T1000 (cell line): ENCODE data around the gene RSPH9.

Experiments used
- DNase-seq: peaks from one replicate; lab custom pipeline; 2025; ENCODE audit warnings: mixed read lengths; lab: John Stamatoyannopoulos, UW

The RSPH9 gene

DNA sequence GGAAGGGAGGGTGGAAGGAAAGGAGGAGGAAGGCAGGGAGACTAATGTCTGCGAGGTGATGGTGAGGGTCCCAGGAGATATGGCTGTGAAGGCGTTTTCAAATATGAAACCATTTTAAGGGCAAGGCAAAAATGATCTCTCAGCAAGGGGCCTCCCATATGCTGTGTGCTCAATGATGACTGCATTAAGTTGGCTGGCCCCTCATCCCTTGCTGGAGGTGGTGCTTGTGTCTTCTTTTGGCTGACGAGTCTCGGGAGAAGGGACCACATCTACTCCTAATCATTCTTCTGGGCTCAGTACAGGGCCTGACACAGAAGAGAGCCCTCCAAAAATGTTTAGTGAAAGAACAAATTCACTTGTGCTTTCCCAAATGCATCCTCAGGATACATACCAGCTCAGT is 65.7 kb downstream of the RSPH9 start:
- DNase-seq: no peak

DNA sequence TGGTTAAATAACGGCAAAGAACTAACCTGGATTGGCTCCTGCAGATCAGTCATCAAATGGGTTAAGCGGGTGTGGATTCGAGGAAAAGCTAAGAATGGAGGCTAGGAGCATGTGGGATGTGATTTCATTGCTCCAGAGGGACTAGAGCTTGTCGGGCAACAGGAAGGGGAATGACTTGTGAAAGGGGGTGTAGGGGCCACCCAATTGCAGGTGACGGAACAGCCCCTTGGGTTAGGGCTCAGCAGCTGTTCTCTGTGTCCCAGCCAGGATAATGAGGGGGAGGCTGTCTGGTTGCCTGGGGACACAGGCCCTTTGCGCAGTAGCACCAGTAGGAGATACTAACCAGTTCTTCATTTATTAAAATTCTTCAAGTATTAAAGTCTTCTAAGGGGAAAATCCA is 67.7 kb downstream of the RSPH9 start:
- no peak for DNase-seq

DNA sequence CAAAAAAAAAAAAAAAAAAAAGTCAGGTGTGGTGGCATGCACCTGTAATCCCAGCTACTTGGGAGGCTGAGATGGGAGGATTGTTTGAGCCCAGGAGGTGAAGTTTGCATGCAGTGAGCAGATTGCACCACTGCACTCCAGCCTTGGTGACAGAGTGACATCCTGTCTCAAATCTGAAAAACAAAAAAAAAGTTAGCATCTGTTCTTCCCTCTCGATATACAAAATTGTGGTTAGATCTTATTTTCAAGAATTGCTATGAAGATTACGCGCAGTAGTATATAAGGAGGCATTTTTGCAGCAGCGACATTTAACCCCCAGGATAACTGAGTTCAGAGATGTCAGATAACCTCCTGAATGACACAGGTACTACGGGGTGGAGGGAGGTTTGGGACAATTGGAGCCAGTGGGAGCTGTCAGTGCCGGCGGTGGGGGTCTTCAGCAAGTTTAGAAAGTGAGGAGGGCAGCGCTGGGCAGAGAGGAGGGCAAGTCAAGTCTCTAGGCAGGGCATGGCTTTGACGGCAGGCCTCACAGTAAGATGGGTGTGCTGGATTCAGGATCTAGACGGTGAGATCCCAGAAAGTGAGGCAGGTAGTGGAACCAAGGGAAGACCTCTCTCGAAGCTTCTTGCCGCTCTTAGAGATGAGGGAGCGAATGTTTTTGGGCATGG is 68.9 kb downstream of the RSPH9 start:
- no peak for DNase-seq

DNA sequence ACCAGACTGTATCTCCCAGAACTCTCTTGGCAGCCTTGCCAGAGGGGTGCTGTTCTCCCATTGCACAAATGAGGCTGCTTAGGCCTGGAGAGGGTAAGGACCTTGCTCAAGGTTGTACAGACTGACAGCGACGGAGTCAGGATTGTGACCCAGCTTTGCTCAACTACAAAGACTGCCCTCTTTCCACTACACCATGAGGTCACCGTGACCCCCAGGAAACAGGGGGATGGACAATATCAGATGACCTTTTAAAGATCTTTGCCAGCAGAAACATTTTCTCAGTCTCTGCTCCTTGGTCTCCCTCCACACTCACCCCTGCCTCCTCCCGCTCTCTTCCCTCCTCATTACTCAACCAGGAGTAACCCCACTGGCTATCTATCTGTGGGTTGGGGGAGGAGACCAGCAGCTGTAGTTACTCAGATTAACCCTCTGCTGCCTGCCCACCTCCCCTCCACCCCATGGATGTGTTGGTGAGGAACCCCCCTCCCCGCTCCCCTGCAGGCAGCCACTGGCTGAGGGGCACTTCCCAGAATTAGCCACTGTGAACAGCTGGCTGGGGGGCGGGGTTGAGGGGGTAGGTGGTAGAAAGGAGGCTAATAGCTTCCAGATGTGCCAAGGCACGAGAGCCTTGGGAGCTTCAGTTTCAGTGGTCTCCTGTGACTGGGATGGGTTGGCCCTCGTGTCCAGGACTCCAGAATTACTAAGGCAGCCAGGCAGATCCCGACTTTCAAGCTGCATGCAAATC is 69.6 kb downstream of the RSPH9 start:
- no peak for DNase-seq

DNA sequence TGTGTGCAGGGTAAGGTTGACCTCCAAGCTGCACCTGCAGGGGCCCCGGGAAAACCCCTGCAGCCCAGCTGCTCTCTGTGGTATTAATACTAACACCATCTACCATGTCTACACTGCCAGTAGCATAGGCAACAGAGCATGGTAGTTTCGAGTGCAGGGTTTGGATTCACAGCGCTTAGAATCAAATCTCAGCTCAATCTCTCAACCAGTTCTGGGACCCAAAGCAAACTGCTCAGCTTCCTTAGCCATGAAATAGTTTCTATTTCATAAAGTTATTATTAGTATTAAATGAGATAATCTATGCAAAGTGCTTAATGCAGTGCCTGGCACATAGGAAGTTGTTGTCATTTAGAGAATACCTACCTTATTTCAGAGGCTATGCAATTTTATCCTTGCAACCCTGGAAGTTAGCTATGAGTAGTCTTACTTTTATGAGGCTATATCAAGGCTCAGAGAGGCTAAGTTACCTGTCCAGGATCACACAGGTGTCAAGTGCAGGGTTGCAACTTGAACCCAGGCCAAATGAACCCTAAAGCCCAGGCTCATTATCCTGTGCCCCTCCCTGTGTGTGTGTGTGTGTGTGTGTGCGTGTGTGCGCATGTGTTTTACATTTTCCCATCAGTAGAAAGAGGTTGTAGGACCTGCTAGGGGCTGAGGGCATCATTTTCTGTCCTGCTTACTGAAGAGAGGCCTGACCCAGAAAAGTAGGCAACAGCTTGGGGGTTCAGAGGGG is 70.4 kb downstream of the RSPH9 start:
- no peak for DNase-seq

DNA sequence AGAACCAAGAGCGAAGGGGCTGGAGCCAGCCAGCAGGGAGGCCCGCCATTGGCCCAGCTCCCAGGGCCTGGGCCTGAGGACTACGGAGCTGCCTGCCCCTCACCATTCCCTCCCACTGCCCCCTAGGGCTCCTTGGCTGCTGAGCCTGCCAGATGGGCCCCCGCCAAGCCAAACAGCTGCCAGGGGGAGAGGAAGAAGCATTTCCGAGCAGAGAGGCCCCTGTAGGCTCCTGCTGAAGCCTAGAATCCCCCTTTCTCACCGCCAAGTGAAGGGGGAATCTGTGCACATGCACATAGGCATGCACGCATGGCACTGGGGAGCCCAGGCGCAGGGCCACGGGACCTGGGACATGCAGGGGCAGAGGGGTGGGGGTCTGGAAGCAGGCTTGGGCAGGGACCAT is 71.3 kb downstream of the RSPH9 start:
- DNase-seq: no peak

DNA sequence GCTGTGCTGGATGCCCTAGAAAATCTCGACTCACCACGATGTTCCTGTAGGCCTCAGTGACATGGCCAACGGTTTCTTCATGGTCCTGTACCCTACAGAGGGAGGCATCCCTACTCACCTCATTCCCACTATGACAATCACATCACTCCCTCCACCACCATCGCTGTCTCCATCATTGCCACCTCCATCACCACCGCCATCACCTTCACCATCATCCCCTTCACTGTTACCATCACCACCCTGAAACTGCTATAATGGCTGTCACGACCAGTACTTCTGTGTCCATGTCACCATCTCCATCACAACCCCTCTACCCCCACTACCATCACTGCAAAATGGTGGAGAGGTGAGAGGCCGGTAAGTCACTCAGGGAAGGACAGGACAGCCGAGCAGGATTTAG is 72.6 kb downstream of the RSPH9 start:
- no peak for DNase-seq

DNA sequence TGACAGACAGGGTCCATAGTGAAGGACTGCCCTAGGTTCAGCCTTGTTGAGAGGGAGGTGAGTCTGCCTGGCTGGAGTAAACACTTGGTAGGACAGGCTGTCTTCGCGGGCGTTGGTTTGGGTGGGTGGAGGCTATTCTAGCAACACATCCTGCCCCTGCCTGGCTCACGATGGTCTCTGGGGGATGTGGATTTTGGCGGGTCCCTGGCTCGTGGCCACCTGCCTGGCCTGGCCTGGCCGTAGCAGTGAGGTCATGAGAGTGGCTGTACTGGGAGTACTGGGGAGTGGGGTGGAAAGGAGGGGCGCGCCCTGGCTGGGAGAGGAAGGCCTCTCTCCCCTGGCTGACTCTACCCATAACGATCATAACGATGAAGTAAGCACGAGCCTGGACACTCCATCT is 73.0 kb downstream of the RSPH9 start:
- DNase-seq: no peak

DNA sequence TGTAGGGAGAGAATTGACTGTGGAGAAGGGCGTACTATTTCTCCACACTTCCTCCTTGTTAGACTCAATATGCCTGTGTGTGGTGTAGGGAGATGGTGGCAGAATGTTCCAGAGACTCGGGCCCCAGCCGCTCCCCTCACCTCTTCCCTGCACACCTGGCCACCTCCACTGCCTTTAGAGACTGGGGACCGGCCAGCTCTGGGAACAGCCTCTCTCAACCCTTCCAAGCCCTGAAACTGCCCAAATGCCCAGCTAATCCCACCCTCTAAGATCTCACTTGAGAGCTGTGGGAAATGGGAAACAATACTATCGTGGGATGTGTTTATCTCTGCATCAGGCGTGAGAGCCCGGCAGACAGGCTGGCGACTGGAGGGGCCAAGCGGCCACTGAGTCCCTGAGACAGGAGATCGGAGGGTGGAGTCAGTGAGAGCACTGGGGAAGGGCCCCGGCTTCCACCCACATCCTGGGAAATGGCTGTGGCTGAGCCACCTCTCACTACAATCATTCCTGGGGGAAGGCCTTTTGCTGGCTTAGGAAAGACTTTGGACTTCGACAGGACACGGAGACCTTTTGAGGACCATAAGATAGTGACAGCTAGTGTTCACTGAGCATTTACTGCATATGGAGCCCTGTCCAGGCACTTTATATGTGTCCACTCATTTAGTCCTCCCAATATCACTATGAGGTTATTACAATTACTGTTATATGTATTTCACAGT is 73.7 kb downstream of the RSPH9 start:
- no peak for DNase-seq

DNA sequence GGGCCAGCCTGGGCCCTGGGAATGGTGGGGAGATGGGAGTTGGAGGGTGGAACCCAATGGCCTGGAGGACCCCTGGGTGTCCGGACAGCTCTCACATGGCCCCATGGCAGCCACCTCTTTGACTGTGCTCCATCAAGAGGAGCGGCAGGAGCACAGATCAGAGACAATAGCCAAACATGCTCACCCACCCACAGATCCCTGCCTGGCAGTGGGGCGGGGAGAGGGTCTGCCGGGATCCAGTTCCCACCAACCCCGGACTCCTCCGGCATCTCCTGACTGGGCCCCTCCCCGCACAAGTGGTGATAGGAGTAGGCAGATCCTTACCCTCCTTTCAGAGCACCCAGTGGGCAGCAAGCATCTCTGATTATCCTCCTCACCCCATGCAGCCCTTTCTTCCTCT is 74.7 kb downstream of the RSPH9 start:
- no peak for DNase-seq

DNA sequence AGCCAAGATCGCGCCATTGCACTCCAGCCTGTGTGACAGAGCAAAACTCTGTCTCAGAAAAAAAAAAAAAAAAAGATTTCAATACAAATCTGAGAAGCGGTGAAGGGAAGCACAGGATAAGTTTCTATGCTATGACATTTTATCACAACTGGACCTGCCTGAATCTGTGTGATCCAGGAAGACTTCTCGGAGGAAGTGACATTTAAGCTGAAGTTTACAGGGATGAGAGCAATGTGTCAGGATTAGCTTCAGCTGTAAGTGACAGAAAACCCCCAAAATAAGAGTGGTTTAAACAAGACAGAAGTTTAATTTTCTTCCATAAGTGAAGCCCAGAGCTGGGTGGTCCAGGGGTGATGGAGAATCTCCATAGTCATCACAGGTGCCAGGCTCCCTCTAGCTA is 76.2 kb downstream of the RSPH9 start:
- no peak for DNase-seq
